Inferior parietal cortex (tissue), 1 donor: ENCODE measurements around the gene ASB2.

Experiments
- DNase-seq: peaks from one replicate; pipeline ENCODE4 v3.0.0-alpha.2; 2016; ENCODE audit errors: extremely low spot score

Gene ASB2

GRCh38 chr14:94000267-94000666 lies 23.9 kb upstream of the ASB2 start:
- DNase-seq: no peak

GRCh38 chr14:93999573-93999972 lies 23.2 kb upstream of the ASB2 start:
- no peak for DNase-seq

- DNase-seq: no peak
Observed at GRCh38 chr14:93998871-93999403, 22.6 kb upstream of the ASB2 start.

GRCh38 chr14:93997916-93998870 lies 21.8 kb upstream of the ASB2 start:
- DNase-seq: no peak

- no peak for DNase-seq
Observed at GRCh38 chr14:93997082-93997481, 20.7 kb upstream of the ASB2 start, which contains the start of gene CCDC197. CCDC197 (plus strand) TSS chr14:93997301; CDS start chr14:93998132, 831 bp downstream.

GRCh38 chr14:93996130-93996695 lies 19.8 kb upstream of the ASB2 start:
- no peak for DNase-seq

- DNase-seq: peak; percentile 30
Observed at GRCh38 chr14:93994919-93995682, 18.7 kb upstream of the ASB2 start.

- no peak for DNase-seq
Observed at GRCh38 chr14:93993382-93993781, 17.0 kb upstream of the ASB2 start.

- DNase-seq: no peak
Observed at GRCh38 chr14:93991649-93992048, 15.3 kb upstream of the ASB2 start.

- no peak for DNase-seq
Observed at GRCh38 chr14:93991212-93991611, 14.8 kb upstream of the ASB2 start.

GRCh38 chr14:93989939-93990338 lies 13.6 kb upstream of the ASB2 start:
- no peak for DNase-seq

GRCh38 chr14:93987815-93988476 lies 11.6 kb upstream of the ASB2 start:
- no peak for DNase-seq

GRCh38 chr14:93987376-93987775 lies 11.0 kb upstream of the ASB2 start:
- DNase-seq: no peak

- DNase-seq: no peak
Observed at GRCh38 chr14:93986955-93987354, 10.6 kb upstream of the ASB2 start.

- peak; percentile 75 for DNase-seq
Observed at GRCh38 chr14:93984987-93985410, 8.6 kb upstream of the ASB2 start.

- DNase-seq: no peak
Observed at GRCh38 chr14:93984070-93984469, 7.7 kb upstream of the ASB2 start.

GRCh38 chr14:93982230-93983007 lies 6.0 kb upstream of the ASB2 start:
- DNase-seq: no peak

- no peak for DNase-seq
Observed at GRCh38 chr14:93981316-93982229, 5.2 kb upstream of the ASB2 start.

- DNase-seq: peak; percentile 49
Observed at GRCh38 chr14:93980456-93981201, 4.3 kb upstream of the ASB2 start.
